DMS53 treated with DMSO at 0.1 percent for 48 hours (cell line): ENCODE data around the gene ALDH6A1.

Experiments used
- DNase-seq: peaks from one replicate; lab custom pipeline; 2025; ENCODE audit not compliant: unreplicated experiment; lab: John Stamatoyannopoulos, UW

Gene ALDH6A1

GRCh38 chr14:74049876-74050495 lies 34.3 kb downstream of the ALDH6A1 start:
- DNase-seq, result no peak

GRCh38 chr14:74048281-74048680 lies 36.0 kb downstream of the ALDH6A1 start:
- DNase-seq, result no peak

GRCh38 chr14:74045522-74045921 lies 38.7 kb downstream of the ALDH6A1 start:
- DNase-seq, result no peak

- no peak for DNase-seq
Measured at GRCh38 chr14:74042296-74042695, 42.0 kb downstream of the ALDH6A1 start.

- DNase-seq, result peak; percentile 56
Measured at GRCh38 chr14:74038020-74038859, 46.0 kb downstream of the ALDH6A1 start.

- no peak for DNase-seq
Measured at GRCh38 chr14:74035556-74035955, 48.7 kb downstream of the ALDH6A1 start.

- DNase-seq, result no peak
Measured at GRCh38 chr14:74034572-74034971, 49.7 kb downstream of the ALDH6A1 start.

- no peak for DNase-seq
Measured at GRCh38 chr14:74029136-74029535, 55.1 kb downstream of the ALDH6A1 start.

GRCh38 chr14:74022346-74022745 lies 61.9 kb downstream of the ALDH6A1 start:
- DNase-seq, result no peak

GRCh38 chr14:74019408-74020137 lies 64.7 kb downstream of the ALDH6A1 start:
- DNase-seq, result no peak

GRCh38 chr14:74018586-74019407 lies 65.5 kb downstream of the ALDH6A1 start, which contains the start of the genes BBOF1 and ENTPD5:
Gene BBOF1, plus strand, starts transcription at chr14:74019349. Its CDS starts 130 bp downstream, at chr14:74019479.
Gene ENTPD5, minus strand, starts transcription at chr14:74019288. Its CDS starts 31,186 bp downstream, at chr14:73988102.
- peak; percentile 54 for DNase-seq

- peak; percentile 8 for DNase-seq
Measured at GRCh38 chr14:74018174-74018585, 66.1 kb downstream of the ALDH6A1 start.

GRCh38 chr14:74015963-74016362 lies 68.3 kb downstream of the ALDH6A1 start:
- DNase-seq, result no peak

- DNase-seq, result no peak
Measured at GRCh38 chr14:74015176-74015575, 69.1 kb downstream of the ALDH6A1 start.

- no peak for DNase-seq
Measured at GRCh38 chr14:74014299-74014698, 70.0 kb downstream of the ALDH6A1 start.

GRCh38 chr14:74008843-74009499 lies 75.3 kb downstream of the ALDH6A1 start:
- DNase-seq, result no peak
